ENCODE data around the gene PRKAG2.

PRKAG2 gene

GRCh38 chr7:151707105-151707469 is 169.8 kb downstream of the PRKAG2 start:
- no peak for TF ChIP-seq EZH2phosphoT487 (IDR thresholded peaks at IDR 0.05; ENCODE audit: low read depth)
- no peak overlapping the region for H3K9ac ChIP-seq (ENCODE audit: low read length)
- no peaks in the 10 kb centered on the region for H3K79me2 ChIP-seq (ENCODE audit: low read length)
- no peak overlapping the region for H2AFZ ChIP-seq (ENCODE audit: low read depth, low read length)
- H3K4me1 ChIP-seq (ENCODE audit: low read length) = peaks cover 40% of the 10 kb centered on the region
- H4K20me1 ChIP-seq (ENCODE audit: insufficient read depth, low read length) = no peaks in the 10 kb centered on the region
- H3K36me3 ChIP-seq (replicated peaks; ENCODE audit: low read depth, low read length) = no peaks in the 10 kb centered on the region
- no peak overlapping the region for H3K4me2 ChIP-seq (ENCODE audit: low read length)
- no peaks in the 10 kb centered on the region for H3K9me3 ChIP-seq (ENCODE audit: insufficient read depth, low read length)
- H3K27ac ChIP-seq (ENCODE audit: low read length) = no peak overlapping the region
- H3K4me3 ChIP-seq (ENCODE audit: low read length) = no peak overlapping the region
- H3K27me3 ChIP-seq (ENCODE audit: low read depth, low read length) = peaks cover 16% of the 10 kb centered on the region

GRCh38 chr7:151706277-151707104 is 170.4 kb downstream of the PRKAG2 start:
- Histone ChIP-seq H3K4me1 (ENCODE audit: low read length) (peaks cover 34% of the 10 kb centered on the region), H3K9me3 (ENCODE audit: insufficient read depth, low read length) (no peaks in the 10 kb centered on the region), H3K27me3 (ENCODE audit: low read depth, low read length) (peaks cover 16% of the 10 kb centered on the region), H3K79me2 (ENCODE audit: low read length) (no peaks in the 10 kb centered on the region), H3K4me3 (ENCODE audit: low read length) (no peak overlapping the region), H4K20me1 (ENCODE audit: insufficient read depth, low read length) (no peaks in the 10 kb centered on the region), H3K9ac (ENCODE audit: low read length) (no peak overlapping the region), H3K4me2 (ENCODE audit: low read length) (peak overlapping the region; percentile 72), H2AFZ (ENCODE audit: low read depth, low read length) (no peak overlapping the region), H3K36me3 (replicated peaks; ENCODE audit: low read depth, low read length) (no peaks in the 10 kb centered on the region), H3K27ac (ENCODE audit: low read length) (no peak overlapping the region)
- TF ChIP-seq EZH2phosphoT487 (IDR thresholded peaks at IDR 0.05; ENCODE audit: low read depth) = no peak
- TF ChIP-seq CTCF (IDR thresholded peaks at IDR 0.05; ENCODE audit: low read depth, low read length) = no peak

- Histone ChIP-seq H4K20me1 (ENCODE audit: insufficient read depth, low read length) (no peaks in the 10 kb centered on the region), H3K27me3 (ENCODE audit: low read depth, low read length) (peaks cover 16% of the 10 kb centered on the region), H3K4me2 (ENCODE audit: low read length) (peak overlapping the region; percentile 72), H3K27ac (ENCODE audit: low read length) (no peak overlapping the region), H3K4me3 (ENCODE audit: low read length) (peak overlapping the region; percentile 39; the same call in 1 of the 2 replicates), H2AFZ (ENCODE audit: low read depth, low read length) (peak overlapping the region; percentile 66; the same call in 1 of the 2 replicates), H3K9ac (ENCODE audit: low read length) (no peak overlapping the region), H3K4me1 (ENCODE audit: low read length) (peaks cover 27% of the 10 kb centered on the region), H3K79me2 (ENCODE audit: low read length) (no peaks in the 10 kb centered on the region), H3K36me3 (replicated peaks; ENCODE audit: low read depth, low read length) (no peaks in the 10 kb centered on the region), H3K9me3 (ENCODE audit: insufficient read depth, low read length) (no peaks in the 10 kb centered on the region)
- TF ChIP-seq CTCF (IDR thresholded peaks at IDR 0.05; ENCODE audit: low read depth, low read length) (peak; percentile 71), EZH2phosphoT487 (IDR thresholded peaks at IDR 0.05; ENCODE audit: low read depth) (no peak)
Observed at GRCh38 chr7:151705636-151706276, 171.2 kb downstream of the PRKAG2 start.

- H3K4me3 ChIP-seq (ENCODE audit: low read length) = no peak overlapping the region
- H3K27ac ChIP-seq (ENCODE audit: low read length) = no peak overlapping the region
- H3K9ac ChIP-seq (ENCODE audit: low read length) = no peak overlapping the region
- no peaks in the 10 kb centered on the region for H4K20me1 ChIP-seq (ENCODE audit: insufficient read depth, low read length)
- H2AFZ ChIP-seq (ENCODE audit: low read depth, low read length) = no peak overlapping the region
- peaks cover 16% of the 10 kb centered on the region for H3K27me3 ChIP-seq (ENCODE audit: low read depth, low read length)
- peaks cover 20% of the 10 kb centered on the region for H3K4me1 ChIP-seq (ENCODE audit: low read length)
- peak overlapping the region; percentile 72 for H3K4me2 ChIP-seq (ENCODE audit: low read length)
- TF ChIP-seq EZH2phosphoT487 (IDR thresholded peaks at IDR 0.05; ENCODE audit: low read depth) (no peak), CTCF (IDR thresholded peaks at IDR 0.05; ENCODE audit: low read depth, low read length) (no peak)
- no peaks in the 10 kb centered on the region for H3K36me3 ChIP-seq (replicated peaks; ENCODE audit: low read depth, low read length)
- no peaks in the 10 kb centered on the region for H3K79me2 ChIP-seq (ENCODE audit: low read length)
- H3K9me3 ChIP-seq (ENCODE audit: insufficient read depth, low read length) = no peaks in the 10 kb centered on the region
Observed at GRCh38 chr7:151704960-151705635, 171.8 kb downstream of the PRKAG2 start.
